GM21381 (cell line): ENCODE data around the gene HEATR9.

Experiments
- ATAC-seq: cut with Tn5 transposase; IDR thresholded peaks from one replicate; pipeline ENCODE4 v1.9.1; 2021; ENCODE audit warnings: mild to moderate bottlenecking, moderate library complexity; ENCODE audit not compliant: unreplicated experiment

HEATR9 gene

DNA sequence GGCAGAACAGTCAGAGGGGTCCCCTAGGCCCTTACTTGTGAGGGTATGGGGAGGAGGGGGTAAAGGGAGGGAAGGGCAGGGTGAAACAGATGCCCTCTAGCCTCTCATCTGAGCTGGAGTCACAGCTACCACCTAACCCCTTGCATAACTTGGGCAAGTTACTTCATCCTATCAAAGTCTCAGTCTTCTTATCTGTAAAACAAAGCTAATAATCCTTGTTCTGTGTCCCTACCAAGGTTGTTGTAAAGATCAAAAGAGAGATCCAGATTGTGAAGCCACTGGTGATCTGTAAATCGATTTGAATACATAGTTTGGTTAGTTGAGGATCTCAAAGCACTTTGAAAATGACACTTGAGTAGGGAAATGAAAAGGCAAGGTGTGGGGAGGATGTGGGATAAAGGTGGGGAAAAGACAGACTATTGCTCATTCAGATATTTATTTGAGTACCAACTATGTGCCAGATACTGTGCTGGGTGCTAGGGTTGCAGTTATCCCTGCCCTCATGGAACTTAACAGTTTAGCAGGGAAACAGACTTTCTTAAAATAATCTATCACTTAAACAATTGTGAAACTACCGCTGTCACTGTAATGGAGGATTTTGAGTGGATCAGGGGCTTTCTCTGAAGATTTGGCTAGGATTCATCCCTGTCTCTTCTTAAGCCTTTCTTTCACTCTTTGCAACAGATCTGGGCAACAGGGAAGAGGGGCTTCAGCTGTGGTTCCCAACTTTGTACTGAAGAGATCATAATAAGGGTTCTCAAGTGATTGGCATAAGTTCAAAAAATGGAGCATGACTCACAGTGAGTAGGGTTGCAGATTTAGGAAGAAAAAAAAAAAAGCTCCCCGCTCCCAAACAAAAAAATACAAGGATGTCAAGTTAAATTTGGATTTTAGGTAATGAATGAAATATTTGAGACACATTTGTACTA lies 3.0 kb downstream of the HEATR9 start:
- no peak for ATAC-seq

DNA sequence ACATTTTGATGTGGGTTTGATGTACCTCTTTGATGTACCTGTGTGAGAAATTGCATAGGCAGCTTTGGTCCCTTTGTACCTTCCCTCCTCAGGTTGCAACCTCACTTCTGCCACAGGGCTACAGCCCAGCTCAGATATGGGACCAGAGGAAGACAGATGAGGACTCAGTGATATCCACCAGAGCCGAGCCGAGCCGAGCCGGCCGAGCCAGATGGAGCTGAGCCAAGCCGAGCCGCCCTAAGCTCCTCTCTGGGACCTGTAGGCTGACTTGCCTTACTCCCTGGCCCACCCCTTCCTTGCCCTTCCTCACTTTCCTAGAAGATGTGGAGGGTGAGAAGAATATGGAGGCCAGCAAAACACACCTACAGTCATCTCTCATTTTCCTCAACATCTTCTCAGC lies 3.8 kb downstream of the HEATR9 start:
- no peak for ATAC-seq

DNA sequence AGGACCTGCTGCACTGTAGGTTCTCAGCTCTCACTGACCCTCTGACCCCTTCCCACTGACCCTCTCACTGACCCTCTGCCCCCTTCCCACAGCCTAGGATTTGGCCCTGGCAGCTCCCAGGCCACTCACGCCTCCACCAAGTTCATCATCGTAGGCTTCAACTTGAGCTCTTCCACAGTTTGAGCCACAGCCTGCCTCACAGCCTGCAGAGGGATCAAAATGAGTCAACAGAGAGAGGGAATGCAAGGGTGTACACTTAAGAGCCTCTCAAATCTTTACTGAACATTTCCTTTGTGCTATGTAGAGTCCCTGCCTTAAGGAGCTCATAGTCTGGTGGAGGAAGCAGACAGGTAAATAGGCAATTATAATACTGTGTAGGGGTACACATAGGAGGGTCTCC lies 12.1 kb downstream of the HEATR9 start:
- ATAC-seq = no peak

DNA sequence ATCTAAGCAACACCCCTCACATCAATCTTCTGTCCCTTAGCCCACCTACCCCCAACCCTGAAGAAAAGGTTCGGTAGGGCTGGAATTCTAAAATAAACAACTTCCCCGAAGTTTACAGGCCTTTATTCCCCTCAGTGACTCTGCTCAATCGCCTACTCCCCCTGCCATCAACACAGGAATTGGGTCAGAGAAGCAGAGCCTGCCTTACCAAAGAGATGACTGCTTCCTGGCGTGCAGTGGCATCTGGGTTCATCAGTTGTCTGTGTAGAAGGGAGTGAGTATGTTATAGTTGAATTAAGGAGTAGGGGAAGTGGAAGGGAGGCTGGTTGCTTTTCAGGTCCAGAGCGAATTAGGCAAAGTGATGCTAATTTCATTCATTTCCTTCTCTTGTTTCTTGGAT lies 12.7 kb downstream of the HEATR9 start:
- ATAC-seq = no peak

DNA sequence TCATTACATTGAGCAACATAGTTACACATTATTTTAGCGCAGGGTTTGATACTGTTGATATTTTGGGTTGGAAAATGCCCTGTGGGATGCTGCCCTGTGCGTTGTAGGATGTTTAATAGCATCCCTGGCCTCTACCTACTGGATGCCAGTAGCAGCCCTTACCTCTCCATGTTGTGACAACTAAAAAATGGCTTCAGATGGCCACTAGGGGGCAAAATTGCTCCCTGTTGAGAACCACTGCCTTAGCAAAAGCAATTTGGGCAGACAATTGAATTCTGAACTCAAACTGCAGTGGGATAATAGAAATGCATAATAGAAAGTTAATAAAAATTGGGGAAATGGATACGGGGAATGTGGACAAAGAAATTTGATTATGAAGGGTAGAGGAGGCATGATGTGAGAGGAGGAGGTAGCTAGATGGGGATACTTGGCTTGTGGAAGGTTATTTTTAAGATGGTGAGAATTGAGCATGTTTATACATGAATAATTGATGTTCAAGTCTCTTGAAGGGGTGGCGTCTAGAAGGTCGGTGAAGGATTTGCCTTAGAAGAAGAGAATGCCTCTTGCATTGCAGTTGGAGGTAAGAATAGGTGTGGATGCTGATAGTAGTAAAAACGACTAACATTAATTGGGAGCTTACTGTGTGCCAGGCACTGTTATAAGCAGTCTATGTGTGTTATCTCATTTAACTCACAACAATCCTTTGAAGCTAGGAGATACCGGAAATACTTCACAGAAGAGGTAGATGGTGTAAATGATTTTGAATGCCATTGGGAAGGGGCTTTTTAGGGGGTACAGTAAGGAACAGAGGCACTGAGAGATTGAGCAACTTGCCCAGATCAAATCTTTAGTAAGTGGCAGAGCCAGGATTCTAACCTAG lies 19.0 kb downstream of the HEATR9 start:
- no peak for ATAC-seq

DNA sequence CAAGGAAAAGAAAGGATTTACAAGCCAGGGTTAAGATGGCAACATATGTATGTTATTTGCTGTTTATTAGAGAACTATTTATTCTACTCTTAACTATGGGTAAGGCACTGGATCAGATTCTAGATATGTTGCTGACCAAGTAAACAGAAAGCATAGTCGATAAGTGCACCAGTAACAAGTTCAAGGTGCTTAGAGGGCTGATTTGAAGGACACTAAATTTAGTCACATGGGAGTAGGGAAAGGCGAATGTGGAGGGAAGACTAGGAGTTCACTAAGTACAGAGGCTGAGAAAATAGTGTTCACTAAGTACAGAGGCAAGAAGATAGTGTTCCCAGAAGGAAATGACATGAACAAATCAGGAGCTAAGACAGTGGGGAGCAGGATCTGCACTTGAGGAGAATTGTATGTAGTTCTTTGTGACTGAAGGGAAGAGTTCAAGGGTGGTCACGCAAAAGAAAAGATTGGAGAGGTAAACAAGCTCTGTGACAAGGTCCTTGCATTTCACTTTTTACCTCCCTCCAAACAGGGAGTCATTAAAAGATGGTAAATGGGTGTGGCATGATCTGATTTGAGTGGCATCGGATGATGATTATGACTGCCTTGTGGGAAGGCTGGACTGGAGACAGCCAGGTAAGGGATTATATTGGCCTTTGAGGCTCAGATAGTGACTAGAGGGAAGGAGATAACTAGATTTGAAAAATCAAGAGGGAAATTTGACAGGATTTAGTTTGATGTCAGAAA lies 20.9 kb downstream of the HEATR9 start:
- ATAC-seq = no peak

DNA sequence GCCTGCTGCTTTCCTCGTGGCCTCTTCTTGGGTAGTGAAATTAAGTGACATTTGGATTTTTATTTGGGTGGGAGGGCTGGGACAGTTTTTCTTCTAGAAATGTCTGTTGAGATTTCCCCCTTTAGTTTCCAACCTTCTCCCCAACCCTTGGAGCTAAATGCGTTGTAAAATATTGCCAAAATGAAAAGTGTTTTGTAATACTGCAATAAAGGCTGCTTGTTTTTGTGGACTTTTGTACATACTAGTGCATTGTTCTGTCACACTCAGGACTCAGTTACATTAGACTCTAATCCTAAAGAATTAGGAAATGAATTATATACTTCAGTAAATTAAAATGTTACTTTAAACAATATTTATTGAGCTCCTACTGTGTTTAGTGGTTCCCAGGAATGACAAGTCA lies 21.7 kb downstream of the HEATR9 start:
- ATAC-seq = no peak

DNA sequence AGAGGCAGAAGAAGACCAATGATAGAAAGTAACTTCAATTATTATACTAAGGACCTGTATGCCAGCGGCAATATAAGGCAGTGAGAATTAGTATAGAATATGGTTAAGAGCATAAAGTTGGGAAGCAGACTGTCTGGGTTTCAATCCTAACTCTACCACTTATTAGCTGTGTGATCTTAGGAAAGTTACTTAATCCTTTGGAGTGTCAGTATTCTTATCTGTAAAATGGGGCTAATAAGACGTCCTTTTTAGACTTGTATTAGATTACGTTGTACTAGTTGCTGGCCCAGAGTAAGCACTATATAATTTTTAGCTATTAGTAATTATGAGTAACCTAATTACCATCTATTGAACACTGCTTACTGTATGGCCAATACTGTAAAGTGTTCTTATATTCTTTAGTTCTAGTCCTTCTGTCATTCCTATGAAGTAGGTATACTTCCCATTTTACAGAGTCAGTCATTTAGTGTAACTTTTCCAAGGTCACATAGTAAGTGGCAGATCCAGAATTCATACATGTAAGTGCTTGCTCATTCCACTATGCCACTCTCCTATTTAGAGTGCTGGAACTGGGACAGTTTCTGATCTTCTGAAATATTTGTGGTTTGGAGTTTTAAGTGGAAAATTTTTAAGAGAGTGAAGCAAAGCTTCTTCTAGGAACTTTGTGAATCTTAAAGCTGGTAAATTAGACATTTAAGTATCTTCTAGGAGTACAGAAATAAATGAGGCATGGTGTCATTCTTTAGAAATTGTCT lies 22.5 kb downstream of the HEATR9 start:
- ATAC-seq = no peak

DNA sequence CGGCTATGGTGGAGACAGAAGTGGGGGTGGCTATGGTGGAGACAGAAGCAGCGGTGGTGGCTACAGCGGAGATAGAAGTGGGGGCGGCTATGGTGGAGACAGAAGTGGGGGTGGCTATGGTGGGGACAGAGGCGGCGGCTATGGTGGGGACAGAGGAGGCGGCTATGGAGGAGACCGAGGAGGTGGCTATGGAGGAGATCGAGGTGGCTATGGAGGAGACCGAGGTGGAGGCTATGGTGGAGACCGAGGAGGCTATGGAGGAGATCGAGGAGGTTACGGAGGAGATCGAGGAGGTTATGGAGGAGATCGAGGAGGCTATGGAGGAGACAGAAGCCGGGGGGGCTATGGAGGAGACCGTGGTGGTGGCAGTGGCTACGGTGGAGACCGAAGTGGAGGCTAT lies 24.1 kb downstream of the HEATR9 start:
- ATAC-seq = no peak

DNA sequence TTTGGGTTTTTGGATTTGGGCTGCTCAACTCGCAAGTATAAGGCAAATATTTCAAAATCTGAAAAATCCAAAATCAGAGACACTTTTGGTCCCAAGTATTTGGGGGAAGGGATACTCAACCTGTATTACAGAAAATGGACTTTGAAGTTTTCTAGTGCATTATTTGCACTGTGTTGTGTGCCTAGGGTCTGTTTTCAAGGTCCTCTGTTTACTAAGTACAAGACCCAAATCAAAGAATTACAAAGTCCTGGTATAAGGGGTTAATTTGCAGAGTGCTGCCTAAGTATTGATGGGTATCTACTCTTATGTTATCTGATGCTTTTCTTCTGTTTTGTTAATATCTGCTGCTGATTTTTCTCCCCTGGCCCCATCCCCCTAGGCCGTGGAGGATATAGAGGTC lies 25.0 kb downstream of the HEATR9 start:
- no peak for ATAC-seq

DNA sequence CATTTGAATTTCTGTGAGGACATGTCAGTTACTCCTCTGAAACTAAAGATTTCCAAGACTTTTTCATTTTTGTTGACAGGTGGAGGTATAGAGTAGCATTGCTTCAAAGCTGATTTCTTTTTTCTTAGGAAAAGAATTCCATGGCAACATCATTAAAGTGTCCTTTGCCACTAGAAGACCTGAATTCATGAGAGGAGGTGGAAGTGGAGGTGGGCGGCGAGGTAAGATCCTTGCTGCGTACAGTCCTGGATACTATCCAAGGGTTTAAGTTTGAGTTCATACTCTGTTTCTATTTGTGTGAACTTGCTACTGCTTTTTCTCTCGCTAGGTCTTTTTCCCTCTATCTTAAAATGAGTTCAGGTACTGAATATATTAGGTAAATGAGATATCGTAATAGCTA lies 26.5 kb downstream of the HEATR9 start:
- ATAC-seq = no peak

DNA sequence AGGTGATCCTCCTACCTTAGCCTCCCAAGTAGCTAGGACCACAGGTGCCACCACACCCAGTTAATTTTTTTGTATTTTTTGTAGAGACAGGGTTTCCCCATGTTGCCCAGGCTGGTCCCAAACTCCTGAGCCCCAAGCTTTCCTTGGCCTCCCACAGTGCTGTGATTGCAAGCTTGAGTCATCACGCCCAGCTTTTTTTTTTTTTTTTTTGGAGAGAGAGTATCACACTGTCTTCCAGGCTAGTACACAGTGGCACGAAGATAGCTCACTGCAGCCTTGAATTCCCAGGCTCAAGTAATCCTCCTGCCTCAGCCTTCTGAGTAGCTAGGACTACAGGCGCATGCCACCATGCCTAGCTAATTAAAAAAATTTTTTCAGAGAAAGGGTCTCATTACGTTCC lies 27.2 kb downstream of the HEATR9 start:
- ATAC-seq = no peak

DNA sequence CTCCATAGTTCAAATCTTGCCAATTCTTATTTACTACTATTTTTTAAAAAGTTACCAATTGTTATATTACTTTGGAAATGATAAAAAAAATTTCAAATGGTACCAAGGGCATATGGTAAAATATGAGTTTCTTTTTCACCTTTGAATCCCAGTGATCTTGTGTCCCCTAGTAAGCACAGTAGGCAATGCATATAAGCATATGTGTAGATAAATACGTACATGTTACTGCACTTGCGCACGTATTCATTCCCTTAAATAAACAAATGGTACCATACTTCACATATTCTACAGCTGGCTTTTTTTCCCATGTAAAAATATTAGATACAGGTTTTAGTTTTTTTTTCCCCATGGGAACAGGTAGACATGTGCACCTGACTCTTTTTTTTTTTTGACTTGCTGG lies 27.6 kb downstream of the HEATR9 start:
- no peak for ATAC-seq

DNA sequence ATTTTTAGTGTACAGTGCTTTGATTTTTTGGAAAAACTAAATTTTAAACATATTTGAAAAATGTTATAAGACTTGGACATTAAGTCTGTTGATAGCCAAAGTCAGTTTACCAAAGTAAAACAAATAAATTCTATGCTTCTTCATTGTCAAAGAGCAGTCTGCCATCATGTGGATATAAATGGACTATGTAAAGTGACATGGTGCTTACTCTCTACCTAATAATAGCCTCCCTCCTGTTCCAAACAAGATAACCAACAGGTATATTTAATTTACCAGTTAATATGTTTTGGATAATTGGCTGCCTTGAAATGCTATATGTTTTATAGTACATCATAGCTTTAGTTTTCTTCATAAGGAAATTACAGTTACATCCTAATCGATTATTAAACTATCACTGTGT lies 43.5 kb downstream of the HEATR9 start:
- no peak for ATAC-seq

DNA sequence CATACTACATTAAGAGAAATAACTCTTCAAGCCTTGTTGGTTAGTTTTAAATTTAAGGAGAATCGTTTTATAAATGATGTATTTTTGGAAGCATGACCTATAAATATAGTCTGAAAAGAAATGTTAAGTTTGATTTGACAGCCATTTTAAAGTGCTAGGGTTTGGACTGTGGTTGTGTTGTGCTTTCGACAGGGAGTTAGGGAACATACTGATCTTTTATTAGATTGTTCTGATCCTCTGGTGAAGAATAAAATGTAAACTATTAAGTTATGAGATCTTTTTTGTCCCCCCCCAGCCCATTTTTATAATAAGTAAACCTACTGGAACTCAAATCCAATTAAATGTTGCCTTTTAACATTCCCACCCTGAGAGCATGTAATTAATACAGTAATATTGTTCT lies 47.4 kb downstream of the HEATR9 start:
- no peak for ATAC-seq

DNA sequence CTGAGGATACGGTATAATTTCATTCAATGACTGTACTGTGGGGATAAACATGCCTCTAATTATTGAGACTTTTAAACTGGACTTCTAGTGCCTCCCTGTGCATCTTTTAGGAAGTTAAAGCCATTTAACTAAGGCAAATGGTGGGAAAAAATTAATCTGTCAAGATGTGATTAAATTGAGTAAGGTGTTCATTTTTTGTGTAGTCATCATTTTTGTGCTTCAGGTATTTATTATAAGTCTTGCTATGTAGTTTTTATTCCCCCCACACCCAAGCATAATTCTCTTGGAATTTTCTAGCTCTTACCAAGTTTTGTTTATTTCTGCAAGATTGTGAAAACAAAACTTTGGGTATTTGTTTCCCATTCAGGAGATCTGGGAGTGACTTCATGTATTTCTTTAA lies 49.2 kb downstream of the HEATR9 start:
- ATAC-seq = no peak

DNA sequence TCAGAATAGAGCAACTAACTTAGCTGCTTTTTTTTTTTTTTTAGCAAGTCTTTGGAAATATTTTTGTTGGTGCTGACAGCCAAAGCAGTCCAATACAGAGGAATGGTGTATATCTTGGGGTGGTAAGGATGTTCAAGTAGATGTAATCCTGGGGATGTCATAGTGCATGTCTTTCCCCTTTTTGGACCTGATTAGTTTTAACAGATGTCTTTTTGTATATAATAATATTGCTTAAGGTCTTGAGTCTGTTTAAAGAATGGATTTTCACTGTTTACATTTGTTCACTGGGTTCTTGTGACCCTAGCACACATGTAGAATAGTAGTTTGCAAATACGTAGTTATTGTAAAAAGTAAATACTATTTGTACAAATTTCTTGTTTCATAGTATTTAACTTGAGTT lies 51.5 kb downstream of the HEATR9 start:
- ATAC-seq = no peak

DNA sequence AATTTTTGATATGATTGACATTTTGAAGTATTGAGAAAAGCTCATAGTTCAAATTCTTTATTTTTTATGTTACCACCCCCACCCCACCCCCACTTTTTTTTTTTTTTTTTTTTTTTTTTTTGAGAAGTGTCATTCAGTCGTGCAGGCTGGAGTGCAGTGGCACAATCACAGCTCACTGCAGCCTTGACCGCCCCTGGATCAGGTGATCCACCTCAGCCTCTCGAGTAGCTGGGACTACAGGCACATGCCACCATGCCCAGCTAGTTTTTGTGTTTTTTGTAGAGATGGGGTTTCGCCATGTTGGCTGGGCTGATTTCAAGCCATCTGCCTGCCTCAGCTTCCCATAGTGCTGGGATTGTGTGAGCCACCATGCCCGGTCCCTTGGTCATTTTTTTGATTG lies 52.0 kb downstream of the HEATR9 start:
- no peak for ATAC-seq

DNA sequence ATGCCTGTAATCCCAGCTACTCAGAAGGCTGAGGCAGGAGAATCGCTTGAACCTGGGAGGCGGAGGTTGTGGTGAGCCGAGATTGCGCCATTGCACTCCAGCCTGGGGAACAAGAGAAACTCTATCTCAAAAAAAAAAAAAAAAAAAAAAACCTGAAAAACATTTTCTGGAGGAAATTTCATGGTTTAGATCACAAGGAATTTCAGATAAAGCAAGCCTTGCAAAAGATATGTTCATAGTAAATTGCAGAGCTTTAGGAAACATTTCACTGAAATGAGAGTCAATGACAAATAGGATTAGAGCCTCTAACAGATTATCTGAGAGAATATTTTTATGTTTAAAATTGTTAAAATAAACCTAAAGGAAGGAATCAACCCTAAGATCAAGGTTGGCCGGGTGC lies 56.2 kb downstream of the HEATR9 start:
- no peak for ATAC-seq

DNA sequence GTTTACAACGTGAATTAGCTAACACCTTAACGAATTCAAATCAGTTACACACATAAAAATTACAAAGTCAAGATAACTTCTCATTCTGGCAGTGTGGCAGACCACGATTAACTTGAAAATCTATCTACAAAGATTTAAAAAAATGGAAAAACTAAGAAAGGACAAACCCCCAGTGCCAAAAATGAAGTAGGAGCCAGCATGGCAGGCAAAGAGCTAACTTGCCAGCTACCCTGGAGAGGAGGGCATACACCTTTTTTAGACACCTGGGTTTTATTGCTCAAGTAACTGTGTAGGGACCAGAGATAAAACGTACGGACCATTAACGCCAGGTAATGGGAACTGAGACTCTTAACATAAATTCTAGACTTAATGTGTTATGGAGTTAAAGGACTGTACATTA lies 56.9 kb downstream of the HEATR9 start:
- no peak for ATAC-seq
